ENCODE results near the gene SDC4. TPM values are rescaled to one million over a fixed set of nuclear protein-coding genes. Genes with fewer than 3 reads are reported as not detected.

Gene SDC4
- total and polyA plus RNA-seq, 10 of the 15 experiments (the other 5 are each of a cell fraction or from before 2014, with no cell fraction given): 0.52 to 11.3 (median 1.4) TPM

- WGBS (ENCODE audit: insufficient coverage, insufficient replicate concordance, low lambda C conversion rate, missing lambda C conversion rate): 44% methylated on average over 6 of the region's 6 CpGs
- DNase-seq (ENCODE audit: low read depth, low spot score) (no peak), FAIRE-seq (no peak), ATAC-seq (no peak)
- intact Hi-C loops (cut with micrococcal nuclease; ENCODE audit: unreplicated experiment) (no loop called here), in situ Hi-C loops (cut with MboI) (no loop called here)
- no peaks in the 10 kb centered on the region for H3K79me2 ChIP-seq (ENCODE audit: control insufficient read depth, insufficient read depth, low read length)
- ChIA-PET SMC1A (ENCODE audit: uncharacterized antibody, unreplicated experiment) (interaction anchor here (1.1 to 1.4 kb wide), 3 partner anchors 25 to 94 kb away, joined by 3 to 4 read pairs (median 4); no protein-coding TSS in a partner anchor), POLR2A (no interaction called here), CTCF (interaction anchor here (1.2 kb wide), 2 partner anchors 25 to 30 kb away, joined by 4 to 6 read pairs; no protein-coding TSS in a partner anchor), RAD21 (ENCODE audit: unreplicated experiment) (interaction anchor here (0.8 kb wide), 1 partner anchor 94 kb away, joined by 3 read pairs; no protein-coding TSS in a partner anchor)
- no peak overlapping the region for H2AFZ ChIP-seq (ENCODE audit: control insufficient read depth, low read depth, low read length)
- peaks cover 2% of the 10 kb centered on the region; the same call in 1 of the 2 replicates for H4K20me1 ChIP-seq (ENCODE audit: control insufficient read depth, insufficient read depth)
- H3K9me3 ChIP-seq (replicated peaks; ENCODE audit: control insufficient read depth, insufficient read depth, low read length): no peaks in the 10 kb centered on the region
- peaks cover 6% of the 10 kb centered on the region for H3K4me1 ChIP-seq (ENCODE audit: control insufficient read depth, insufficient read depth, low read length)
- H3K27ac ChIP-seq (ENCODE audit: control insufficient read depth, insufficient read depth): no peak overlapping the region
- H3K36me3 ChIP-seq (ENCODE audit: control insufficient read depth in 2 of 2, insufficient read depth in 2 of 2, low read length in 1 of 2): no peaks in the 10 kb centered on the region
- H3K9ac ChIP-seq (ENCODE audit: control insufficient read depth, insufficient read depth, low read length): no peak overlapping the region
- H3K27me3 ChIP-seq (replicated peaks in 1 of 2; ENCODE audit: control insufficient read depth in 2 of 2, insufficient read depth in 2 of 2, low read length in 1 of 2): 0 out of 4 replicates have a peak, but pooled peaks cover 0 to 6% of the 10 kb centered on the region in 2 experiments
- no peak overlapping the region for H3K4me2 ChIP-seq (ENCODE audit: control insufficient read depth, insufficient read depth)
- H3K4me3 ChIP-seq: no peak overlapping the region
- no TSS peak for BruUV-seq (replicated peaks)
- TF ChIP-seq NBN (IDR thresholded peaks at IDR 0.05) (no peak), BHLHE40 (IDR thresholded peaks at IDR 0.05; ENCODE audit: borderline replicate concordance in 1 of 2, low read depth in 2 of 2, low read length in 1 of 2) (no peak), PRDM15 (CRISPR knock-in tag; IDR thresholded peaks at IDR 0.05) (no peak), SMAD1 (IDR thresholded peaks at IDR 0.05; ENCODE audit: low read depth, partially characterized antibody) (no peak), PKNOX1 (IDR thresholded peaks at IDR 0.05) (no peak), ZSCAN29 (IDR thresholded peaks at IDR 0.05) (no peak), HCFC1 (IDR thresholded peaks at IDR 0.05; ENCODE audit: low read length) (no peak), ZNF384 (IDR thresholded peaks at IDR 0.05; ENCODE audit: borderline replicate concordance, low read depth, low read length) (no peak), HDAC2 (IDR thresholded peaks at IDR 0.05) (no peak), JUND (IDR thresholded peaks at IDR 0.05; ENCODE audit: low read depth, low read length) (no peak), E2F8 (IDR thresholded peaks at IDR 0.05; ENCODE audit: low read depth, partially characterized antibody) (no peak), YBX1 (IDR thresholded peaks at IDR 0.05) (no peak), NR2C2 (IDR thresholded peaks at IDR 0.05; ENCODE audit: borderline replicate concordance, control insufficient read depth, insufficient read length, low read depth) (no peak), RCOR1 (conservative IDR thresholded peaks at IDR 0.05; ENCODE audit: low read depth, low read length) (no peak), TCF12 (IDR thresholded peaks at IDR 0.05; ENCODE audit: low read depth, low read length) (no peak), HDGF (IDR thresholded peaks at IDR 0.05) (no peak)
These were observed 4.6 kb downstream of the SDC4 start for GRCh38 chr20:45343532-45344167.

Data from GM12878 (cell line).